ENCODE results near the gene TECTB.

Gene TECTB

GRCh38 chr10:112344261-112344660, 61.1 kb downstream of the TECTB start:
- in situ Hi-C loops (cut with MboI; ENCODE audit: low sequenced_read_pairs): no loop called here

GRCh38 chr10:112345202-112345601, 62.0 kb downstream of the TECTB start:
- in situ Hi-C loops (cut with MboI; ENCODE audit: low sequenced_read_pairs): no loop called here

- in situ Hi-C loops (cut with MboI; ENCODE audit: low sequenced_read_pairs): no loop called here
Observed at GRCh38 chr10:112345743-112346142, 62.5 kb downstream of the TECTB start.

GRCh38 chr10:112346774-112347173, 63.6 kb downstream of the TECTB start:
- in situ Hi-C loops (cut with MboI; ENCODE audit: low sequenced_read_pairs): no loop called here

- in situ Hi-C loops (cut with MboI; ENCODE audit: low sequenced_read_pairs): no loop called here
Observed at GRCh38 chr10:112347709-112348671, 64.8 kb downstream of the TECTB start.

GRCh38 chr10:112348759-112349158, 65.6 kb downstream of the TECTB start:
- in situ Hi-C loops (cut with MboI; ENCODE audit: low sequenced_read_pairs): no loop called here

- in situ Hi-C loops (cut with MboI; ENCODE audit: low sequenced_read_pairs): no loop called here
Observed at GRCh38 chr10:112349521-112350085, 66.4 kb downstream of the TECTB start.

- in situ Hi-C loops (cut with MboI; ENCODE audit: low sequenced_read_pairs): no loop called here
Observed at GRCh38 chr10:112351146-112351545, 67.9 kb downstream of the TECTB start.

- in situ Hi-C loops (cut with MboI; ENCODE audit: low sequenced_read_pairs): no loop called here
Observed at GRCh38 chr10:112352044-112352443, 68.8 kb downstream of the TECTB start.

- in situ Hi-C loops (cut with MboI; ENCODE audit: low sequenced_read_pairs): no loop called here
Observed at GRCh38 chr10:112353046-112353445, 69.8 kb downstream of the TECTB start.

All from HL-60/S4 treated with retinoic acid at 250 ng/mL for 4 days and 3 days (cell line).